Sigmoid colon (tissue), 7 donors: Measurements from ENCODE around the gene PPA2. TPM values are rescaled to one million over a fixed set of nuclear protein-coding genes. Genes with fewer than 3 reads are reported as not detected.

Experiments used
- DNase-seq: peaks from one replicate; pipeline ENCODE4 v3.0.0-alpha.2; 2019
- H3K27ac ChIP-seq, 4 donors: fragments of 200-600 bp; sonication (generic); one replicate each; pipeline ENCODE4 v1.5.1; 2016 to 2019; ENCODE audit warnings: mild to moderate bottlenecking in 1 of 4
- H3K27me3 ChIP-seq, 3 donors: fragments of 200-600 bp; sonication (generic); one replicate each; pipeline ENCODE4 v1.5.1; 2019; ENCODE audit warnings: mild to moderate bottlenecking in 1 of 3
- H3K36me3 ChIP-seq, 4 donors: fragments of 200-600 bp; sonication (generic); one replicate each; pipeline ENCODE4 v1.5.1; 2016 to 2019
- H3K4me1 ChIP-seq, 4 donors: fragments of 200-600 bp; sonication (generic); one replicate each; pipeline ENCODE4 v1.5.1; 2017 to 2019
- H3K4me3 ChIP-seq, 4 donors: fragments of 200-600 bp; sonication (generic); one replicate each; pipeline ENCODE4 v1.5.1; 2017 to 2019; ENCODE audit warnings: mild to moderate bottlenecking in 2 of 4, moderate library complexity in 1 of 4
- H3K9me3 ChIP-seq, 4 donors: fragments of 200-600 bp in 3 of 4; sonication (generic) in 3 of 4; one replicate each; pipeline versions ENCODE4 v1.5.1 to v1.6.1; 2013 to 2019
- CTCF ChIP-seq, 4 experiments: fragments of 450-650 bp in 3 of 4; fragments of 200-600 bp in 1 of 4; IDR thresholded peaks; one replicate each; pipeline ENCODE4 v1.5.1; 2016 to 2019; ENCODE audit warnings: antibody characterized with exemption in 4 of 4, mild to moderate bottlenecking in 3 of 4, moderate library complexity in 2 of 4
- EP300 ChIP-seq, 4 donors: sonication (generic); formaldehyde crosslinking; IDR thresholded peaks; one replicate each; pipeline ENCODE4 v1.6.1; 2017; ENCODE audit warnings: antibody characterized with exemption in 4 of 4
- POLR2A ChIP-seq, 2 donors: fragments of 450-650 bp; IDR thresholded peaks; one replicate each; pipeline ENCODE4 v1.6.1; 2016; ENCODE audit warnings: antibody characterized with exemption in 2 of 2, mild to moderate bottlenecking in 2 of 2, moderate library complexity in 2 of 2
- POLR2AphosphoS5 ChIP-seq, 4 donors: sonication (generic); formaldehyde crosslinking; IDR thresholded peaks; one replicate each; pipeline ENCODE4 v1.6.1; 2017; ENCODE audit warnings: antibody characterized with exemption in 4 of 4
- WGBS, 2 donors: extraction: QIAGEN DNeasy Blood & Tissue Kit; methylation state at CpG; one replicate each; pipeline ENCODE4 v1.1.7; 2013; 5-methylcytosine and 5-hydroxymethylcytosine counted together
- intact Hi-C: fragments of 100-400 bp; cut with DNase I; formaldehyde crosslinking; loops from one replicate; pipeline ENCODE4 v1.15.1; 2023
- polyA plus RNA-seq, 3 donors: library from polyadenylated mRNA; stranded (reverse); fragments of 200-250 nt; gene quantifications; one replicate each; pipeline ENCODE4 v1.2.3, GENCODE V29; 2013
- total RNA-seq, 4 donors: library from RNA; depleted of rRNA; stranded (reverse); fragments of >200 nt; gene quantifications; one replicate each; pipeline ENCODE4 v1.1.0, GENCODE V29; 2016
- donor health status: healthy with polysubstance abuse.
- donor health status: Bipolar disorder and iron deficiency.
- donor health status: healthy.

PPA2 gene
- total and polyA plus RNA-seq, 7 donors: 76.2 to 178 (median 120) TPM

- Histone ChIP-seq H3K4me1 (no peaks in the 10 kb centered on the region), H3K27me3 (no peaks in the 10 kb centered on the region), H3K9me3 (no peaks in the 10 kb centered on the region), H3K4me3 (no peak overlapping the region), H3K27ac (no peak overlapping the region), H3K36me3 (no peaks in the 10 kb centered on the region)
- intact Hi-C loops: no loop called here
- DNase-seq: no peak
- TF ChIP-seq POLR2A (IDR thresholded peaks at IDR 0.05) (no peak), CTCF (IDR thresholded peaks at IDR 0.05) (no peak), POLR2AphosphoS5 (IDR thresholded peaks at IDR 0.05) (no peak), EP300 (IDR thresholded peaks at IDR 0.05) (no peak)
- WGBS, 2 donors: 58 to 76% methylated on average over 1 of the region's 1 CpG
Observed at GRCh38 chr4:105509291-105509690, 35.4 kb upstream of the PPA2 start.

GRCh38 chr4:105504744-105505143 lies 30.9 kb upstream of the PPA2 start:
- no peaks in the 10 kb centered on the region for H3K4me1 ChIP-seq
- no peak overlapping the region for H3K27ac ChIP-seq
- no peaks in the 10 kb centered on the region for H3K9me3 ChIP-seq
- intact Hi-C loops: no loop called here
- WGBS, 2 donors: 77% methylated on average over 2 of the region's 2 CpGs
- TF ChIP-seq CTCF (IDR thresholded peaks at IDR 0.05): no peak
- TF ChIP-seq POLR2AphosphoS5 (IDR thresholded peaks at IDR 0.05): no peak
- no peak for TF ChIP-seq EP300 (IDR thresholded peaks at IDR 0.05)
- TF ChIP-seq POLR2A (IDR thresholded peaks at IDR 0.05): no peak
- no peak overlapping the region for H3K4me3 ChIP-seq
- no peak for DNase-seq
- H3K36me3 ChIP-seq: no peaks in the 10 kb centered on the region
- H3K27me3 ChIP-seq: no peaks in the 10 kb centered on the region

- TF ChIP-seq EP300 (IDR thresholded peaks at IDR 0.05) (no peak), POLR2AphosphoS5 (IDR thresholded peaks at IDR 0.05) (no peak), POLR2A (IDR thresholded peaks at IDR 0.05) (no peak), CTCF (IDR thresholded peaks at IDR 0.05) (no peak)
- H3K9me3 ChIP-seq: no peaks in the 10 kb centered on the region
- H3K27ac ChIP-seq: no peak overlapping the region
- intact Hi-C loops: no loop called here
- no peak overlapping the region for H3K4me3 ChIP-seq
- no peak for DNase-seq
- H3K36me3 ChIP-seq: no peaks in the 10 kb centered on the region
- WGBS, 2 donors: 74 to 87% methylated on average over 2 of the region's 2 CpGs
- no peaks in the 10 kb centered on the region for H3K27me3 ChIP-seq
- no peaks in the 10 kb centered on the region for H3K4me1 ChIP-seq
Observed at GRCh38 chr4:105503484-105503883, 29.6 kb upstream of the PPA2 start.

- TF ChIP-seq EP300 (IDR thresholded peaks at IDR 0.05) (no peak), CTCF (IDR thresholded peaks at IDR 0.05) (no peak)
- 41 to 45% methylated on average over 2 of the region's 2 CpGs for WGBS, 2 donors
- H3K27me3 ChIP-seq: no peaks in the 10 kb centered on the region
- no peak for DNase-seq
- intact Hi-C loops: no loop called here
- H3K36me3 ChIP-seq: no peaks in the 10 kb centered on the region
- no peaks in the 10 kb centered on the region for H3K4me1 ChIP-seq
- no peak overlapping the region for H3K27ac ChIP-seq
- no peaks in the 10 kb centered on the region for H3K9me3 ChIP-seq
- H3K4me3 ChIP-seq: no peak overlapping the region
Observed at GRCh38 chr4:105496899-105497298, 23.0 kb upstream of the PPA2 start.

- 86 to 88% methylated on average over 3 of the region's 3 CpGs for WGBS, 2 donors
- TF ChIP-seq POLR2A (IDR thresholded peaks at IDR 0.05): no peak
- no peak for TF ChIP-seq POLR2AphosphoS5 (IDR thresholded peaks at IDR 0.05)
- no peak for TF ChIP-seq EP300 (IDR thresholded peaks at IDR 0.05)
- TF ChIP-seq CTCF (IDR thresholded peaks at IDR 0.05): no peak
- no peak overlapping the region for H3K4me3 ChIP-seq
- intact Hi-C loops: no loop called here
- H3K27me3 ChIP-seq: no peaks in the 10 kb centered on the region
- no peaks in the 10 kb centered on the region for H3K36me3 ChIP-seq
- H3K4me1 ChIP-seq: no peaks in the 10 kb centered on the region
- H3K9me3 ChIP-seq: no peaks in the 10 kb centered on the region
- no peak overlapping the region for H3K27ac ChIP-seq
- DNase-seq: no peak
Observed at GRCh38 chr4:105495667-105496066, 21.8 kb upstream of the PPA2 start.
